Vein endothelial cell (primary cell): Measurements from ENCODE around the gene GNPTAB. TPM values are rescaled to one million over a fixed set of nuclear protein-coding genes. Genes with fewer than 3 reads are reported as not detected.

ENCODE experiments used
- small RNA-seq: library from RNA; depleted of rRNA; stranded (forward); fragments of <200 nt; gene quantifications from one replicate; pipeline ENCODE3, GENCODE V24; 2012
- total RNA-seq: library from RNA; depleted of rRNA; stranded (reverse); fragments of >200 nt; gene quantifications from 2 replicates; pipeline ENCODE4 v1.2.3, GENCODE V29; 2012

GNPTAB gene
- total RNA-seq = 33.6 and 36.1 TPM in 2 replicates

DNA sequence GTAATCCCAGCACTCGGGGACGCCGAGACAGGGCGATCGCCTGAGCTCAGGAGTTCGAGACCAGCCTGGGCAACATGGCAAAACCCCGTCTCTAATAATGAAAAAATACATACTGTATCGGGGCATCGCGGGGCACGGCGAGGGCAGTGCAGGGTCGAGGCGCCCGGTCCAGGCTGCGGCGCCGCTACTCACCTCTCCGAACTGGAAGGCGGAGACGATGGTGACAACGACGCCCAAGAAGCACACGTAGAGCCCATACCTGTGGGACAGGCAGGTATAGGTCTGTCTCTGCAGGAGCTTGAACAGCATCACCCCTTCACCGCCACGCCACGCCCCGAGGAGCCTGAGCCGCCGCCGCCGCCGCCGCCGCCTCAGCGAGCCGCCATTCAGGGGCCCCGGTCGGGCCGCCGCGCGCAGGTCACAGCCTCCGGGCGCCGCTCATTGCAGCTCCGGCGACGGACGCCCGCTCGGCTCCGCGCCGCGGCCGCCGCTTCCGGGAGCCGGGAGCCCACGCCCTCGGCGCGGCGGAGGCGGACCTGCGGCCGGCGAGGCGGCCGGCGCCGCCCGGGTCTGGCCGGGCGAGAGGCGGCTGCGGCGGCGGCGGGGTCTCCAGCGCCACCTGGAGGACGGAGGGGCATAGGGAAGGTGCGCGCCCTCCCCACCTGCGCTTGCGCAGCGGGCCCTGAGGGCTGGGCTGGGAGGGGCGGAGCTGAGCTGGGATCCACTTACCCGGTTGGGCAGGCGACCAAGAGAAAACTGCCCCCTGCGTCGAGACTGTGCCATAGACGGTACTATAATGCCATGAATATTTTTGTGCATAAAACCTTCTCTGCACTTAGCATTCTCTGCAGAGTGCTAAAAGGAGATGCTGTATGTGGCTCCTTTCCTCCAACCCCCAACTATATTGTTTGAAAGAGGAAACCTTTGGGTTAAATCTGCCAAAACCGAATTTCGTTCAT is at the start of gene GNPTAB:
TSS of gene GNPTAB (minus strand) at position 593 of the 959 bp plus-strand sequence. CDS start at position 309, 284 bp downstream.

DNA sequence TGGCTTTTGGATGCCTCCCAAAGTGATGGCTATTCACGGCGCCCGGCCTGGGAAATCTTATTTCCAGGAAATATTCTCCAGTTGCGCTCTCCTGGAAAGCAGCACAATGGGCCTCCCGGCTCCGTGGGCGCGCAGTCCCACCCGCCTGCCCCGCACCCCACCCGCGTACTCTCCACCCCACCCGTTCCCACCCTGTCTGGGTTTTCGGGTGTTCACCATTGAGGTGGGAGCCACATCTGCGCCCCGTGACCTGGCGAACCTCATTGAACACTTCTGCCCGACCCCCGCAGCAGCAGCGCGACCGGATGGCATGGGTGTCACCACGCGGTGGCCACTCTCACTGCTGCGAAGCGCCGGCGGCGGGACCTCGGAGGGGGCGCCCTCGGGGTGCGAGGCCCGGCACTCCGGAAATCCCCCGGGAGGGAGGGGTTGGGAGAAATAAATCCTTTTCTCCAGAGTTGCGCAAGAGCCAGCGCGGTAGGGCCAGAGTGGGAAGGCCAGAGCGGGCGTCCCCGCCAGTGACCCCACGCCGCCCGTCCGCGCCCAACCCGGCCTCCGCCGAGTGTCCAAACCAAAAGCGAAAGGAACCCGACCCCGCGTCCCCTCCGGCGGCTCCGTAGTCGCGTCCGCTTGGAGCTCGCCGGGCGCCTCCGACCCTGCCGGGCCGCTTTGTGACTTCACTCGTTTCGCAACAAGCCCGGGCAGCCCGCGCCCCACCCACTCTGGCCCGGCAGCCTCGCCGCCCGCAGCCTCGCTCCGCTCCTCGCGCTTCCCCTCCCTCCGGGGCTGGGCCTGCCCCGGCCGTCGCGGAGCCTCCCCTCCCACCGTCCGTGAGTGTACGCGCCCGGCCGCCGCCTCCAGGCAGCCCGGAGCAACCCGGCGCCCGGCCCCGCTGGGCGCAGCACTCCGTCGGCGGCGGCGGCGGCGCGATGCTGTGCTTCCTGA is 46.4 kb upstream of the GNPTAB start, which contains the start of gene DRAM1:
TSS of gene DRAM1 (plus strand) at position 720 of the 945 bp plus-strand sequence. CDS start at position 930, 210 bp downstream.

DNA sequence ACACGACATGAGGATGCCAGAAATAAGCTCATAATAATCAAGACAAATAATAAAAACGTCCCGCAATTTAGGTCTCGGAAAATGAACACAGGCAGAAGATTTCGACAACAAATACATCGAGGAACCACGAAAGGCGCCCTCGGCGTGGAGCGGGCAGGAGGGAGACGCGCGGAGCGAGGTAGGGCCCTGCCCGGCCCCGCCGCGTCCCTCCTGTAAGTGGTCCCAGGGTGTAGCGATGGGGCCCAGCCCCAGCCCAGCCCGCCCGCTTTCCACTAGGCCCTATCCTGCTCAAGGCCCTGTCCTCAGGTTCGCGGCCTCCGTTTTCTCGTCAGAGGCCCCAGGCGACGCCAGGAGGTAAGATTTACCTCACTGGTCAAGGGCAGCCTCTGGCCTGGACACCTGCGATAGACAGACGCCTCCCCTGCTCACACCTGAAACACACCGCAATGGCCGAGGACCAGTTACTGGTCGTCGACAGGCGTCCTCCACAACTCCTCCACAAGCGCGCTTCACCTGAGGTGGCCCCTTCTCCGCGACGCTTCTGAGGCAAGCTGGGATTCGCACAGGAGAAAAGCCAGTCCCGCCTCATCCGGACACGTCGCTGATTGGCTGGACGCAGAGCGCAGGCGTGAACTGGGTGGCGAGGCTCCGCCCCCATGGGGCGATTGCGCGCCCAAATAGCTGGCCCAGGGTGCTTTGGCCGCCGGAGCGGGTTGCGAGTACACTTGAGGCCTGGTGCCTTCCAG is 91.7 kb downstream of the GNPTAB start, which contains the start of gene SYCP3:
TSS of gene SYCP3 (minus strand) at position 543 of the 746 bp plus-strand sequence. CDS start 1,527 bp downstream, outside the sequence.

DNA sequence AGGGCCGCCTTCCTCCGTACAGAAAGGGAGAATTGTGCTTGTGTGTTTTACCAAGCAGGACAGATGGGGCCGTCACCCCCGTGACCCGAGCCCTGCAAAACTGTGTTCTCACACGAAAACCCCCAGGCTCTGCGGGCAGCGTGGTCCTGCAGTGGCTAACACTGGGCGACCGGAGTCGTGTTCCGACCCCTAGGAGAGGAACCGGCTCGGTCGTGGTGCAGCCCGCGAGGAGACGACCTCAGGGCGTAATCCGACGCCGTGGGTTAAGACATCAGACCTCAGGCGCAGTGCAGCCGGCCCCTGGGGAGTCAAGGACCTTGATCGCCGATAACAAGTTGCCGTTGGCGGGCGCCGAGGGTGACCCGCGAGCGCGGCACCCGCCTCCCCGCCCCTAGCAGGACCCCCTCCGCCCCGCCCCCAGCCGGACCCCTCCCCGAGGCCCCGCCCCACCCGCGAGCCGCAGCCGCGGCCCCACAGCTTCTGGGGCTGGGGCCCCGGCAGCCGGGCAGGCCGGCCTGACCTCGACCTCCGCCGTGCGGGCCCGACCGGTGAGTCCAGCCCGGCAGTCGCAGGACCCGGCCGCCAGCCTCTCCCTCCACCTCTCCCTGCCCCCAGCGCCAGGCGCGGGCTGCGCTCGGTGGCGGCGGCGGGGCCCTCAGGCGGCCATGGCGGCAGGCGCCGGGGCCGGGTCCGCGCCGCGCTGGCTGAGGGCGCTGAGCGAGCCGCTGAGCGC is 133.4 kb downstream of the GNPTAB start, which contains the start of gene CHPT1:
TSS of gene CHPT1 (plus strand) at position 444 of the 733 bp plus-strand sequence. CDS start at position 666, 222 bp downstream.

Small RNA genes within 50 kb of the gene (small RNA-seq; reads per million reads assigned to genes)
- not detected for gene RNA5SP368
- gene RNA5SP369 = not detected
- not detected for gene RNU6-101P
- gene RNU6-1183P = not detected
- gene RNU6-172P = not detected
- gene RNY1P16 = not detected

Other genes starting within 250 kb of the GNPTAB start
- gene MYBPC1, start 236.0 kb downstream of the GNPTAB start, total RNA-seq = not detected in 2 replicates
- gene CHPT1, start 133.3 kb downstream of the GNPTAB start, total RNA-seq = 11.8 and 13.0 TPM in 2 replicates
- 0.33 and 0.67 TPM in 2 replicates for gene SYCP3, start 91.5 kb downstream of the GNPTAB start, total RNA-seq
- gene DRAM1, start 46.6 kb upstream of the GNPTAB start, total RNA-seq = 27.8 and 36.2 TPM in 2 replicates
- gene WASHC3, start 231.0 kb upstream of the GNPTAB start, total RNA-seq = 39.5 and 41.9 TPM in 2 replicates